GM12878 (cell line): Measurements from ENCODE around the gene IL37.

Experiments
- CTCF ChIP-seq, 3 experiments: IDR thresholded peaks in 2 of 3; conservative IDR thresholded peaks in 1 of 3; 2 replicates each; pipeline ENCODE4 v1.5.1; 2011; ENCODE audit warnings: low read depth in 3 of 3, low read length in 3 of 3, mild to moderate bottlenecking in 3 of 3, control low read depth in 2 of 3, moderate library complexity in 2 of 3, inconsistent platforms in 1 of 3, mixed read lengths in 1 of 3; ENCODE audit not compliant: control insufficient read depth in 2 of 3, insufficient read depth in 1 of 3; ENCODE audit errors: extremely low read depth in 1 of 3
- POLR2AphosphoS2 ChIP-seq: IDR thresholded peaks from 2 replicates; pipeline ENCODE4 v1.6.1; 2011; ENCODE audit warnings: low read depth, mild to moderate bottlenecking, low read length, improper control_type of control experiment, moderate library complexity
- POLR2AphosphoS5 ChIP-seq: IDR thresholded peaks from 2 replicates; pipeline ENCODE4 v1.6.1; 2011; ENCODE audit warnings: mild to moderate bottlenecking, low read length, inconsistent platforms
- RCOR1 ChIP-seq: conservative IDR thresholded peaks from 2 replicates; pipeline ENCODE4 v1.6.1; 2012; ENCODE audit warnings: low read depth, low read length, improper control_type of control experiment
- SREBF2 ChIP-seq: IDR thresholded peaks from 2 replicates; pipeline ENCODE4 v1.6.1; 2012; ENCODE audit warnings: mild to moderate bottlenecking, low read length
- SRF ChIP-seq, 2 experiments: IDR thresholded peaks; 2 replicates each; pipeline ENCODE4 v1.6.1; 2011; ENCODE audit warnings: low read depth in 2 of 2, low read length in 2 of 2, mild to moderate bottlenecking in 1 of 2, moderate library complexity in 1 of 2
- TAF1 ChIP-seq: IDR thresholded peaks from 2 replicates; pipeline ENCODE4 v1.6.1; 2011; ENCODE audit warnings: mild to moderate bottlenecking, low read depth, low read length, borderline replicate concordance
- TF ChIP-seq, protein P1 (sequence below): fragments of 450-650 bp; IDR thresholded peaks from 2 replicates; pipeline ENCODE4 v1.6.1; 2016; ENCODE audit warnings: mild to moderate bottlenecking
- TF ChIP-seq, protein P2 (sequence below): IDR thresholded peaks from 2 replicates; pipeline ENCODE4 v1.6.1; 2012; ENCODE audit warnings: low read depth, low read length, improper control_type of control experiment

DNA sequence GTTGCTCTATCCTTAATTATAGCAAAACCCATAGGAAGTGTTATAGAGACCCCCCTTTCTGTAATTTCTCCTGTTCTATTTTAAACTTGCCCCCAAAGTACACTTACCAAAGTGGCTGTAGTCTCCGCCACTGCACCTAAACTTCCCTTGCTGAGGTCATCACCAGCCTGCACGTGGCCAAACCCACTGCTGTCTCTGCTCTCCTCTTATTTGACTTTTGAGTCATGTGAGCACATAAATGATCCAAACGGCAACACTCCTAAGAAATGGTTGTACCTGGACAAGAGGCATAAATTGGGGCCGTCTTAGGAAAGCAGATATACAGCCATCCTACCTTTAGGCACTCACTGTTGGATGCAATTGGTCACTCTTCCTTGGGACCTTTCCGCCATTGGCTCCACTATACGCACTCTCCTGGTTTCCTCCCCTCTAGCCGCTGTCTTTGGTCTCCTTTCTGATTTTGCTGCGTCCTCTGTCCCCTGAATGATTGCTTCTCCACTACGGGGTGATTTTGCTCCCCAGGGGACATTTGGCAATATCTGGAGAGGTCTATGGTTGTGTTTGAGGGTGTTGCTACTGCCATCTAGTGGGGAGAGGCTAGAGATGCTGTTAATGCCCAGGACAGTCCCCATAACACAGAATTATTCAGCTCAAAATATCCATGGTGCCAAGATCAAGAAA, 47.6 kb downstream of the IL37 start:
- TF ChIP-seq CTCF (IDR thresholded peaks at IDR 0.05 in 2 of 3, conservative IDR thresholded peaks at IDR 0.05 in 1 of 3; ENCODE audit: control insufficient read depth in 2 of 3, extremely low read depth in 1 of 3, insufficient read depth in 1 of 3, low read depth in 3 of 3, low read length in 3 of 3) (peak; percentile 83 to 87 (median 86)), POLR2AphosphoS5 (no peak), SREBF2 (no peak), SRF (IDR thresholded peaks at IDR 0.05; ENCODE audit: low read depth in 2 of 2, low read length in 2 of 2) (no peak), RCOR1 (no peak), POLR2AphosphoS2 (no peak), TAF1 (no peak)
- TF ChIP-seq, protein P1, sequence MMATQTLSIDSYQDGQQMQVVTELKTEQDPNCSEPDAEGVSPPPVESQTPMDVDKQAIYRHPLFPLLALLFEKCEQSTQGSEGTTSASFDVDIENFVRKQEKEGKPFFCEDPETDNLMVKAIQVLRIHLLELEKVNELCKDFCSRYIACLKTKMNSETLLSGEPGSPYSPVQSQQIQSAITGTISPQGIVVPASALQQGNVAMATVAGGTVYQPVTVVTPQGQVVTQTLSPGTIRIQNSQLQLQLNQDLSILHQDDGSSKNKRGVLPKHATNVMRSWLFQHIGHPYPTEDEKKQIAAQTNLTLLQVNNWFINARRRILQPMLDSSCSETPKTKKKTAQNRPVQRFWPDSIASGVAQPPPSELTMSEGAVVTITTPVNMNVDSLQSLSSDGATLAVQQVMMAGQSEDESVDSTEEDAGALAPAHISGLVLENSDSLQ = no peak
- TF ChIP-seq, protein P2, sequence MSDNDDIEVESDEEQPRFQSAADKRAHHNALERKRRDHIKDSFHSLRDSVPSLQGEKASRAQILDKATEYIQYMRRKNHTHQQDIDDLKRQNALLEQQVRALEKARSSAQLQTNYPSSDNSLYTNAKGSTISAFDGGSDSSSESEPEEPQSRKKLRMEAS = no peak
